ENCODE measurements around the gene RAB18. TPM values are rescaled to one million over a fixed set of nuclear protein-coding genes. Genes with fewer than 3 reads are reported as not detected.

The RAB18 gene
- total and polyA plus RNA-seq, 2 donors from 2014 or later = 57.9 to 113 TPM

- Histone ChIP-seq H3K4me1 (ENCODE audit: control insufficient read depth in 2 of 3, insufficient read depth in 2 of 3, low read depth in 1 of 3, low read length in 3 of 3) (no peaks in the 10 kb centered on the region), H3K9ac (ENCODE audit: low read length in 3 of 3) (no peak overlapping the region), H3K27ac (ENCODE audit: low read depth in 2 of 2, low read length in 2 of 2) (no peak overlapping the region), H3K27me3 (ENCODE audit: control insufficient read depth, insufficient read depth, low read length) (no peaks in the 10 kb centered on the region), H3K36me3 (ENCODE audit: control insufficient read depth in 2 of 3, insufficient read depth in 3 of 3, low read length in 3 of 3) (peaks cover 2 to 19% (median 10%) of the 10 kb centered on the region in 3 donors), H3K9me3 (ENCODE audit: control insufficient read depth in 2 of 3, insufficient read depth in 1 of 3, low read length in 3 of 3) (no peaks in the 10 kb centered on the region), H3K4me3 (ENCODE audit: low read length in 3 of 3) (no peak overlapping the region)
- TF ChIP-seq CTCF (IDR thresholded peaks at IDR 0.05; ENCODE audit: borderline replicate concordance, extremely low read depth, insufficient read depth) = no peak
- intact Hi-C loops (cut with DNase I) = no loop called here
- DNase-seq = no peak
- no peak for FAIRE-seq
Measured at GRCh38 chr10:27531336-27531847, 27.3 kb downstream of the RAB18 start.

DNA sequence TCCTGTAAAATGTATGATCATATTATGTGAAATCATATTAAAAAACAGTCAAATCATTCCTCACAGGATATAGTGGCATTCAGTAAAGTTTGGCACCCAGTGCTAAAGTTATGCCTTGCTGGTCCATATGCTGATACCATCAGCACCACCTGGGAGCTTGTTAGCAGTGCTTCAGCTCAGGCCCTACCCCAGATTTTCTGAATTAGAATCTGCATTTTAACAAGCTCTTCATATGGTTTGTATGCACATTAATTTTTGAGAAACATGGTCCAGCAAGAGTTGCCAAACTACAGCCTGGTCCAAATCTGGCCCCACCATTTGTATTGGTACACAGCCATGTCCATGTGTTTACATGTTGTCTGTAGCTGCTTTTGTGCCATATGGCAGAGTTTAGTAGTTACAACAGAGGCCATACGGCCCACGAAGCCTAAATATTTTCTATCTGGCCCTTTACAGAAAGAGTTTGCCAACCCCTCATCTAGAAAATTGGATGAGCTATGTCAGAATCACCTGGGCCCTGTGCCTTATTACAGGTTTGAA, 30.1 kb downstream of the RAB18 start:
- Histone ChIP-seq H3K27ac (ENCODE audit: low read depth in 2 of 2, low read length in 2 of 2) (no peak overlapping the region), H3K4me1 (ENCODE audit: control insufficient read depth in 2 of 3, insufficient read depth in 2 of 3, low read depth in 1 of 3, low read length in 3 of 3) (no peaks in the 10 kb centered on the region), H3K27me3 (ENCODE audit: control insufficient read depth, insufficient read depth, low read length) (no peaks in the 10 kb centered on the region), H3K4me3 (ENCODE audit: low read length in 3 of 3) (no peak overlapping the region), H3K9ac (ENCODE audit: low read length in 3 of 3) (no peak overlapping the region), H3K36me3 (ENCODE audit: control insufficient read depth in 2 of 3, insufficient read depth in 3 of 3, low read length in 3 of 3) (peaks cover 2 to 37% (median 17%) of the 10 kb centered on the region in 3 donors), H3K9me3 (ENCODE audit: control insufficient read depth in 2 of 3, insufficient read depth in 1 of 3, low read length in 3 of 3) (no peaks in the 10 kb centered on the region)
- intact Hi-C loops (cut with DNase I) = no loop called here
- FAIRE-seq (no peak), DNase-seq (no peak)
- no peak for TF ChIP-seq CTCF (IDR thresholded peaks at IDR 0.05; ENCODE audit: borderline replicate concordance, extremely low read depth, insufficient read depth)

- H3K36me3 ChIP-seq (ENCODE audit: control insufficient read depth in 2 of 3, insufficient read depth in 3 of 3, low read length in 3 of 3) = peaks cover 2 to 37% (median 17%) of the 10 kb centered on the region in 3 donors
- TF ChIP-seq CTCF (IDR thresholded peaks at IDR 0.05; ENCODE audit: borderline replicate concordance, extremely low read depth, insufficient read depth) = no peak
- intact Hi-C loops (cut with DNase I) = no loop called here
- no peak overlapping the region for H3K27ac ChIP-seq (ENCODE audit: low read depth in 2 of 2, low read length in 2 of 2)
- H3K27me3 ChIP-seq (ENCODE audit: control insufficient read depth, insufficient read depth, low read length) = no peaks in the 10 kb centered on the region
- FAIRE-seq (no peak), DNase-seq (no peak)
- no peaks in the 10 kb centered on the region for H3K9me3 ChIP-seq (ENCODE audit: control insufficient read depth in 2 of 3, insufficient read depth in 1 of 3, low read length in 3 of 3)
- no peaks in the 10 kb centered on the region for H3K4me1 ChIP-seq (ENCODE audit: control insufficient read depth in 2 of 3, insufficient read depth in 2 of 3, low read depth in 1 of 3, low read length in 3 of 3)
- H3K9ac ChIP-seq (ENCODE audit: low read length in 3 of 3) = no peak overlapping the region
- H3K4me3 ChIP-seq (ENCODE audit: low read length in 3 of 3) = no peak overlapping the region
Measured at GRCh38 chr10:27535317-27535716, 31.2 kb downstream of the RAB18 start.

DNA sequence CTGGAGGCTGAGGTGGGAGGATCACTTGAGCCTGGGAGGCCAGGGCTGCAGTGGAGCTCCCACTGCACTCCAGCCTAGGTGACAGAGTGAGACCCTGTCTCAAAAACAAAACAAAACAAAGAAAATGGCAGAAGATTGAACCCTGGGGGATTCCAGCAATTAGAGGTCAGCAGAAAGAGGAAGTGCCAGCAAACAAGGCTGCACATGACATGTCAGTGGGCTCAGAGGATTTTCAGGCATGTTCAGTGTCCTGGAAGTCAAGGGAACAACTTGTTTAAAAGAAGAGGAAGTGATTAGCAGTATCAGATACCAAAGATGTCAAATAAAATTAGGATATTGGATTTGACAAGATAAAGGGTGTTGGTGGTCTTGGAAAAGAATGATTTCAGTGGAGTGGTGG, 32.3 kb downstream of the RAB18 start:
- no peak overlapping the region for H3K27ac ChIP-seq (ENCODE audit: low read depth in 2 of 2, low read length in 2 of 2)
- H3K36me3 ChIP-seq (ENCODE audit: control insufficient read depth in 2 of 3, insufficient read depth in 3 of 3, low read length in 3 of 3) = peaks cover 2 to 37% (median 17%) of the 10 kb centered on the region in 3 donors
- TF ChIP-seq CTCF (IDR thresholded peaks at IDR 0.05; ENCODE audit: borderline replicate concordance, extremely low read depth, insufficient read depth) = no peak
- no peaks in the 10 kb centered on the region for H3K27me3 ChIP-seq (ENCODE audit: control insufficient read depth, insufficient read depth, low read length)
- H3K4me3 ChIP-seq (ENCODE audit: low read length in 3 of 3) = no peak overlapping the region
- H3K4me1 ChIP-seq (ENCODE audit: control insufficient read depth in 2 of 3, insufficient read depth in 2 of 3, low read depth in 1 of 3, low read length in 3 of 3) = no peaks in the 10 kb centered on the region
- no peak overlapping the region for H3K9ac ChIP-seq (ENCODE audit: low read length in 3 of 3)
- FAIRE-seq (no peak), DNase-seq (no peak)
- intact Hi-C loops (cut with DNase I) = no loop called here
- no peaks in the 10 kb centered on the region for H3K9me3 ChIP-seq (ENCODE audit: control insufficient read depth in 2 of 3, insufficient read depth in 1 of 3, low read length in 3 of 3)
